Gastroesophageal sphincter (tissue), 4 donors: ENCODE measurements around the gene SCFD2. TPM values are rescaled to one million over a fixed set of nuclear protein-coding genes. Genes with fewer than 3 reads are reported as not detected.

ENCODE experiments used
- ATAC-seq: fragments of 150-250 bp; one replicate; pipeline ENCODE4 v1.9.1; 2016; ENCODE audit warnings: mild to moderate bottlenecking, moderate library complexity
- H3K27ac ChIP-seq, 4 donors: fragments of 200-600 bp; sonication (generic) in 3 of 4; 1 replicate in 3 of 4; 2 replicates in 1 of 4; pipeline ENCODE4 v1.5.1; 2016 to 2019
- H3K27me3 ChIP-seq: fragments of 200-600 bp; sonication (generic); one replicate; pipeline ENCODE4 v1.5.1; 2019
- H3K36me3 ChIP-seq, 2 donors: fragments of 200-600 bp; sonication (generic); one replicate each; pipeline ENCODE4 v1.5.1; 2019; ENCODE audit warnings: control low read depth in 1 of 2
- H3K4me1 ChIP-seq, 3 donors: fragments of 200-600 bp; sonication (generic); 1 replicate in 2 of 3; 2 replicates in 1 of 3; pipeline ENCODE4 v1.5.1; 2016 to 2019; ENCODE audit warnings: control low read depth in 2 of 3
- H3K4me3 ChIP-seq, 2 donors: fragments of 200-600 bp; sonication (generic); one replicate each; pipeline ENCODE4 v1.5.1; 2019; ENCODE audit warnings: mild to moderate bottlenecking in 1 of 2, moderate library complexity in 1 of 2
- H3K9me3 ChIP-seq, 3 donors: fragments of 200-600 bp; sonication (generic); one replicate each; pipeline ENCODE4 v1.5.1; 2017 to 2019; ENCODE audit warnings: control low read depth in 2 of 3
- CTCF ChIP-seq, 4 experiments: fragments of 200-600 bp in 2 of 4; fragments of 450-650 bp in 2 of 4; sonication (generic) in 1 of 4; IDR thresholded peaks; one replicate each; pipeline ENCODE4 v1.5.1; 2017 to 2019; ENCODE audit warnings: antibody characterized with exemption in 4 of 4, mild to moderate bottlenecking in 2 of 4, moderate library complexity in 2 of 4
- EP300 ChIP-seq: sonication (generic); formaldehyde crosslinking; IDR thresholded peaks from one replicate; pipeline ENCODE4 v1.6.1; 2017; ENCODE audit warnings: antibody characterized with exemption, mild to moderate bottlenecking
- POLR2A ChIP-seq, 2 donors: fragments of 450-650 bp; IDR thresholded peaks; one replicate each; pipeline ENCODE4 v1.6.1; 2017; ENCODE audit warnings: antibody characterized with exemption in 2 of 2, mild to moderate bottlenecking in 2 of 2, moderate library complexity in 1 of 2
- POLR2AphosphoS5 ChIP-seq: sonication (generic); formaldehyde crosslinking; IDR thresholded peaks from one replicate; pipeline ENCODE4 v1.6.1; 2017; ENCODE audit warnings: antibody characterized with exemption
- WGBS, 2 donors: methylation state at CpG; one replicate each; pipeline ENCODE4 v1.1.5; 2018; ENCODE audit warnings: low coverage in 1 of 2; 5-methylcytosine and 5-hydroxymethylcytosine counted together
- total RNA-seq, 4 donors: library from RNA; depleted of rRNA; stranded (reverse); fragments of >200 nt; gene quantifications; one replicate each; pipeline ENCODE4 v1.1.0, GENCODE V29; 2016

SCFD2 gene
- total RNA-seq, 4 donors from 2014 or later, result 8.9 to 17.6 (median 14.6) TPM

- ATAC-seq, result no peak
- TF ChIP-seq POLR2A (IDR thresholded peaks at IDR 0.05) (no peak), POLR2AphosphoS5 (no peak), CTCF (IDR thresholded peaks at IDR 0.05) (no peak), EP300 (no peak)
- Histone ChIP-seq H3K36me3 (peaks cover 0 to 5% of the 10 kb centered on the region in 2 donors), H3K4me1 (peaks cover 0 to 30% (median 2%) of the 10 kb centered on the region in 3 donors), H3K9me3 (no peaks in the 10 kb centered on the region), H3K4me3 (no peak overlapping the region), H3K27me3 (no peaks in the 10 kb centered on the region), H3K27ac (no peak overlapping the region)
- 93 to 97% methylated on average over 3 to 4 of the region's 4 CpGs for WGBS, 2 donors
Measured at GRCh38 chr4:52870225-52870624, 495.6 kb downstream of the SCFD2 start.

GRCh38 chr4:52869656-52870055 lies 496.2 kb downstream of the SCFD2 start:
- Histone ChIP-seq H3K27ac (no peak overlapping the region), H3K27me3 (no peaks in the 10 kb centered on the region), H3K36me3 (peaks cover 0 to 5% of the 10 kb centered on the region in 2 donors), H3K9me3 (no peaks in the 10 kb centered on the region), H3K4me3 (no peak overlapping the region), H3K4me1 (peaks cover 0 to 35% (median 2%) of the 10 kb centered on the region in 3 donors)
- no peak for TF ChIP-seq EP300
- TF ChIP-seq POLR2A (IDR thresholded peaks at IDR 0.05), result no peak
- no peak for TF ChIP-seq CTCF (IDR thresholded peaks at IDR 0.05)
- TF ChIP-seq POLR2AphosphoS5, result no peak
- no CpG with 5 or more reads among the region's 1 CpG for WGBS, 2 donors
- ATAC-seq, result no peak

GRCh38 chr4:52869196-52869595 lies 496.7 kb downstream of the SCFD2 start:
- Histone ChIP-seq H3K36me3 (peaks cover 0 to 5% of the 10 kb centered on the region in 2 donors), H3K27me3 (no peaks in the 10 kb centered on the region), H3K27ac (no peak overlapping the region), H3K4me3 (no peak overlapping the region), H3K9me3 (no peaks in the 10 kb centered on the region), H3K4me1 (peaks cover 0 to 37% (median 2%) of the 10 kb centered on the region in 3 donors)
- peak; percentile 11 for TF ChIP-seq POLR2AphosphoS5
- TF ChIP-seq POLR2A (IDR thresholded peaks at IDR 0.05), result no peak
- peak; percentile 28 for ATAC-seq
- WGBS, 2 donors, result 59 to 64% methylated on average over 5 to 6 of the region's 12 CpGs

GRCh38 chr4:52868133-52868532 lies 497.7 kb downstream of the SCFD2 start:
- Histone ChIP-seq H3K9me3 (no peaks in the 10 kb centered on the region), H3K27me3 (peaks cover 4% of the 10 kb centered on the region), H3K36me3 (no peaks in the 10 kb centered on the region), H3K27ac (no peak overlapping the region), H3K4me3 (no peak overlapping the region), H3K4me1 (peaks cover 0 to 38% (median 2%) of the 10 kb centered on the region in 3 donors)
- no peak for TF ChIP-seq CTCF (IDR thresholded peaks at IDR 0.05)
- no peak for TF ChIP-seq EP300
- TF ChIP-seq POLR2A (IDR thresholded peaks at IDR 0.05), result no peak
- 47 to 49% methylated on average over 2 to 5 of the region's 8 CpGs for WGBS, 2 donors
- peak; percentile 30 for ATAC-seq

DNA sequence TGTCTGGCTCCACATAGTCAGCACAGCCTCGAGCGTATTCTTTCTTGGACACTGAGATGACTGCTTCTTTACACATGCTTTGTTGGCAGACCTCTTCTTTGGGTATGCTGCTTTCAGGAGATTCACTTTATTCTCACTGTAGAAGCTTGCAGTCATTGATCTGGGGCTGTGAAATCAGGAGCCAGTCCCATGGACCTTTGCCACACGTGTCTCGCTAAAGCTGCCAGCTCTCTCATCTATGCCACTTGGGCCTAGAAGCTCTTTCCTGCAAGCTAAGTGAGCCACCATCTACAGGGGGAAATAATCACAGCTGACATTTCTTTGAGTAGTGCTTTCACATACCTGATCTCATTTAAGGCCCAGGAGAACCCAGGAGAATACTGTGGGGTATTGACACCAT lies 498.7 kb downstream of the SCFD2 start:
- Histone ChIP-seq H3K27me3 (peaks cover 13% of the 10 kb centered on the region), H3K36me3 (no peaks in the 10 kb centered on the region), H3K27ac (no peak overlapping the region), H3K4me1 (peaks cover 0 to 48% (median 2%) of the 10 kb centered on the region in 3 donors), H3K4me3 (no peak overlapping the region), H3K9me3 (no peaks in the 10 kb centered on the region)
- no peak for ATAC-seq
- TF ChIP-seq CTCF (IDR thresholded peaks at IDR 0.05), result no peak
- TF ChIP-seq EP300, result no peak
- no peak for TF ChIP-seq POLR2AphosphoS5
- no peak for TF ChIP-seq POLR2A (IDR thresholded peaks at IDR 0.05)
- WGBS, 2 donors, result 89 to 100% methylated on average over 2 to 4 of the region's 4 CpGs
